Vagina (tissue), 2 donors: ENCODE results near the gene SRSF9.

ENCODE experiments used
- CTCF ChIP-seq, 3 experiments: fragments of 450-650 bp in 2 of 3; fragments of 200-600 bp in 1 of 3; sonication (generic) in 1 of 3; IDR thresholded peaks; one replicate each; pipeline ENCODE4 v1.5.1; 2017 to 2019; ENCODE audit warnings: antibody characterized with exemption in 3 of 3, mild to moderate bottlenecking in 2 of 3, moderate library complexity in 2 of 3
- POLR2A ChIP-seq, 2 donors: fragments of 450-650 bp; IDR thresholded peaks; one replicate each; pipeline ENCODE4 v1.6.1; 2017; ENCODE audit warnings: antibody characterized with exemption in 2 of 2, mild to moderate bottlenecking in 2 of 2, moderate library complexity in 2 of 2

GRCh38 chr12:120490325-120490724 is 20.8 kb upstream of the SRSF9 start:
- TF ChIP-seq POLR2A (IDR thresholded peaks at IDR 0.05) (no peak), CTCF (IDR thresholded peaks at IDR 0.05) (no peak)
